HEK293 (cell line): Measurements from ENCODE around the gene AKR1C1.
"Not testable (repeated sequence)": the region's sequence is repeated elsewhere in the genome, so short reads cannot be mapped to it uniquely, and the experiment has no call there.

Experiments
- CTCF ChIA-PET: fragments of 350-600 bp; formaldehyde crosslinking; extraction: SDS; loops from one replicate; lab custom pipeline; 2021; ENCODE audit warnings: antibody characterized with exemption; lab: Yijun Ruan, JAX
- POLR2A ChIA-PET: fragments of 300-600 bp; formaldehyde crosslinking; extraction: SDS; loops from one replicate; lab custom pipeline; 2020; ENCODE audit warnings: antibody characterized with exemption, inconsistent platforms; lab: Yijun Ruan, JAX
- H3K27ac ChIP-seq: fragments of 200-500 bp; sonication (Bioruptor generic); 2 replicates; pipeline ENCODE4 v1.5.1; 2014; ENCODE audit warnings: low read depth, low read length, control low read depth, inconsistent platforms; ENCODE audit errors: extremely low read depth
- H3K36me3 ChIP-seq, 2 experiments: fragments of 200-500 bp in 1 of 2; sonication (Bioruptor generic) in 1 of 2; 1 replicate in 1 of 2; 2 replicates in 1 of 2; pipeline ENCODE4 v1.5.1; 2014 to 2017; ENCODE audit warnings: inconsistent platforms in 2 of 2, low read length in 2 of 2; ENCODE audit not compliant: control insufficient read depth in 2 of 2, insufficient read depth in 1 of 2
- H3K4me1 ChIP-seq: fragments of 200-500 bp; sonication (Bioruptor generic); 2 replicates; pipeline ENCODE4 v1.5.1; 2014; ENCODE audit warnings: mild to moderate bottlenecking, low read length, inconsistent platforms; ENCODE audit not compliant: control insufficient read depth, insufficient read depth
- H3K4me3 ChIP-seq: 2 replicates; pipeline ENCODE4 v1.5.1; 2011; ENCODE audit warnings: low read depth, mild to moderate bottlenecking, control low read depth, low read length, moderate library complexity
- H3K9me3 ChIP-seq: fragments of 200-500 bp; sonication (Bioruptor generic); 2 replicates; pipeline ENCODE4 v1.5.1; 2014; ENCODE audit warnings: low read depth, low read length, inconsistent platforms; ENCODE audit not compliant: control insufficient read depth, insufficient read depth
- INSM2 ChIP-seq: fragments of 450-650 bp; formaldehyde crosslinking; IDR thresholded peaks from 2 replicates; pipeline ENCODE4 v1.5.1; 2016; ENCODE audit warnings: missing biosample characterization, missing genetic modification characterization
- OSR2 ChIP-seq: fragments of 450-650 bp; formaldehyde crosslinking; IDR thresholded peaks from 2 replicates; pipeline ENCODE4 v1.5.1; 2016; ENCODE audit warnings: missing biosample characterization, missing genetic modification characterization
- WT1 ChIP-seq: fragments of 450-650 bp; formaldehyde crosslinking; IDR thresholded peaks from 2 replicates; pipeline ENCODE4 v1.5.1; 2016; ENCODE audit warnings: missing biosample characterization, missing genetic modification characterization
- ZFHX2 ChIP-seq: fragments of 450-650 bp; formaldehyde crosslinking; conservative IDR thresholded peaks from 2 replicates; pipeline ENCODE4 v1.5.1; 2016; ENCODE audit warnings: missing biosample characterization, missing genetic modification characterization
- ZFP3 ChIP-seq: fragments of 450-650 bp; formaldehyde crosslinking; IDR thresholded peaks from 2 replicates; pipeline ENCODE4 v1.5.1; 2016; ENCODE audit warnings: low read depth, missing biosample characterization, missing genetic modification characterization
- ZNF10 ChIP-seq: fragments of 450-650 bp; formaldehyde crosslinking; IDR thresholded peaks from 2 replicates; pipeline ENCODE4 v1.5.1; 2017; ENCODE audit warnings: missing biosample characterization, missing genetic modification characterization
- ZNF18 ChIP-seq: fragments of 450-650 bp; formaldehyde crosslinking; IDR thresholded peaks from 2 replicates; pipeline ENCODE4 v1.5.1; 2016; ENCODE audit warnings: missing biosample characterization, missing genetic modification characterization
- ZNF239 ChIP-seq: fragments of 450-650 bp; formaldehyde crosslinking; IDR thresholded peaks from 2 replicates; pipeline ENCODE4 v1.5.1; 2016; ENCODE audit warnings: missing biosample characterization, missing genetic modification characterization
- ZNF24 ChIP-seq: fragments of 450-650 bp; formaldehyde crosslinking; IDR thresholded peaks from 2 replicates; pipeline ENCODE4 v1.5.1; 2016; ENCODE audit warnings: missing biosample characterization, missing genetic modification characterization
- ZNF433 ChIP-seq: fragments of 450-650 bp; formaldehyde crosslinking; IDR thresholded peaks from 2 replicates; pipeline ENCODE4 v1.5.1; 2016; ENCODE audit warnings: missing biosample characterization, missing genetic modification characterization, low read depth
- ZNF514 ChIP-seq: fragments of 450-650 bp; formaldehyde crosslinking; IDR thresholded peaks from 2 replicates; pipeline ENCODE4 v1.5.1; 2016; ENCODE audit warnings: missing biosample characterization, missing genetic modification characterization
- ZNF558 ChIP-seq: fragments of 450-650 bp; formaldehyde crosslinking; IDR thresholded peaks from 2 replicates; pipeline ENCODE4 v1.5.1; 2016; ENCODE audit warnings: missing biosample characterization, missing genetic modification characterization
- ZNF560 ChIP-seq: fragments of 450-650 bp; formaldehyde crosslinking; IDR thresholded peaks from 2 replicates; pipeline ENCODE4 v1.5.1; 2017; ENCODE audit warnings: missing biosample characterization, missing genetic modification characterization, borderline replicate concordance
- ZNF623 ChIP-seq: fragments of 450-650 bp; formaldehyde crosslinking; IDR thresholded peaks from 2 replicates; pipeline ENCODE4 v1.5.1; 2016; ENCODE audit warnings: missing biosample characterization, missing genetic modification characterization
- ZNF626 ChIP-seq: fragments of 450-650 bp; sonication (Bioruptor Pico); formaldehyde crosslinking; IDR thresholded peaks from 2 replicates; pipeline ENCODE4 v1.5.1; 2018; ENCODE audit warnings: missing biosample characterization, missing genetic modification characterization, inconsistent platforms
- ZNF654 ChIP-seq: fragments of 450-650 bp; formaldehyde crosslinking; IDR thresholded peaks from 2 replicates; pipeline ENCODE4 v1.5.1; 2016; ENCODE audit warnings: low read depth, missing biosample characterization, missing genetic modification characterization
- ZNF76 ChIP-seq: fragments of 450-650 bp; formaldehyde crosslinking; IDR thresholded peaks from 2 replicates; pipeline ENCODE4; 2016; ENCODE audit warnings: low read depth, missing biosample characterization, missing genetic modification characterization, borderline replicate concordance
- ZNF792 ChIP-seq: fragments of 450-650 bp; formaldehyde crosslinking; IDR thresholded peaks from 2 replicates; pipeline ENCODE4 v1.5.1; 2016; ENCODE audit warnings: missing biosample characterization, missing genetic modification characterization
- ZNF830 ChIP-seq: fragments of 450-650 bp; IDR thresholded peaks from 2 replicates; pipeline ENCODE4 v1.5.0; 2018; ENCODE audit warnings: missing biosample characterization, missing genetic modification characterization, low read depth, mild to moderate bottlenecking, moderate library complexity

The AKR1C1 gene

GRCh38 chr10:4984223-4984622 is 21.0 kb downstream of the AKR1C1 start:
- no peak overlapping the region for H3K4me3 ChIP-seq
- CTCF ChIA-PET, result interaction anchor here (0.7 to 4.1 kb wide), 3 partner anchors 133 to 169 kb away, joined by 3 to 26 read pairs (median 4); no protein-coding TSS in a partner anchor
- POLR2A ChIA-PET, result no interaction called here
- H3K36me3 ChIP-seq, result no peaks in the 10 kb centered on the region
- H3K9me3 ChIP-seq, result no peaks in the 10 kb centered on the region
- TF ChIP-seq ZNF830 (tag by site-specific recombination), result no peak
- TF ChIP-seq ZNF514 (tag by site-specific recombination), result no peak
- no peak for TF ChIP-seq ZFP3 (tag by site-specific recombination)
- TF ChIP-seq ZNF560 (tag by site-specific recombination), result no peak
- no peak for TF ChIP-seq ZNF623 (tag by site-specific recombination)
- no peak overlapping the region for H3K27ac ChIP-seq
- no peaks in the 10 kb centered on the region for H3K4me1 ChIP-seq

GRCh38 chr10:4984971-4985594 is 21.9 kb downstream of the AKR1C1 start:
- no peaks in the 10 kb centered on the region for H3K9me3 ChIP-seq
- no peak overlapping the region for H3K27ac ChIP-seq
- TF ChIP-seq ZNF10 (tag by site-specific recombination), result no peak
- no peak for TF ChIP-seq OSR2
- no peak for TF ChIP-seq ZNF654
- no peak for TF ChIP-seq ZFHX2 (tag by site-specific recombination)
- no peak for TF ChIP-seq ZNF558 (tag by site-specific recombination)
- no peak for TF ChIP-seq INSM2 (tag by site-specific recombination)
- no peak for TF ChIP-seq ZNF24 (tag by site-specific recombination)
- TF ChIP-seq ZNF239, result no peak
- TF ChIP-seq ZNF433 (tag by site-specific recombination), result no peak
- TF ChIP-seq ZNF76 (tag by site-specific recombination), result no peak
- no peak for TF ChIP-seq ZNF626 (tag by site-specific recombination)
- TF ChIP-seq ZNF18 (tag by site-specific recombination), result no peak
- TF ChIP-seq WT1 (tag by site-specific recombination), result no peak
- TF ChIP-seq ZNF792 (tag by site-specific recombination), result no peak
- H3K4me3 ChIP-seq, result no peak overlapping the region
- H3K4me1 ChIP-seq, result no peaks in the 10 kb centered on the region
- ChIA-PET POLR2A (no interaction called here), CTCF (interaction anchor here (0.7 to 4.1 kb wide), 3 partner anchors 134 to 170 kb away, joined by 3 to 26 read pairs (median 4); no protein-coding TSS in a partner anchor)
- H3K36me3 ChIP-seq, result no peaks in the 10 kb centered on the region

GRCh38 chr10:4988000-4988641 is 24.9 kb downstream of the AKR1C1 start:
- CTCF ChIA-PET, result interaction anchor here (0.9 kb wide), 1 partner anchor 140 kb away, joined by 3 read pairs; no protein-coding TSS in a partner anchor
- H3K27ac ChIP-seq, H3K36me3 ChIP-seq, H3K9me3 ChIP-seq, H3K4me3 ChIP-seq, H3K4me1 ChIP-seq, POLR2A ChIA-PET: not testable (repeated sequence)
